GM21576 (cell line): ENCODE measurements around the gene UBD.

Experiments
- ATAC-seq: cut with Tn5 transposase; IDR thresholded peaks from one replicate; pipeline ENCODE4 v1.9.1; 2021; ENCODE audit warnings: mild to moderate bottlenecking, moderate library complexity; ENCODE audit not compliant: unreplicated experiment

UBD gene

GRCh38 chr6:29524044-29524443 is 35.5 kb downstream of the UBD start:
- ATAC-seq = no peak

GRCh38 chr6:29522227-29522626 is 37.3 kb downstream of the UBD start:
- no peak for ATAC-seq

GRCh38 chr6:29521006-29521680 is 38.4 kb downstream of the UBD start:
- no peak for ATAC-seq

- ATAC-seq = no peak
Observed at GRCh38 chr6:29520232-29520631, 39.3 kb downstream of the UBD start.

- ATAC-seq = no peak
Observed at GRCh38 chr6:29519291-29520010, 40.1 kb downstream of the UBD start.

- ATAC-seq = no peak
Observed at GRCh38 chr6:29517728-29518440, 41.6 kb downstream of the UBD start.

- ATAC-seq = no peak
Observed at GRCh38 chr6:29517245-29517644, 42.3 kb downstream of the UBD start.

GRCh38 chr6:29516108-29516507 is 43.4 kb downstream of the UBD start:
- ATAC-seq = no peak

GRCh38 chr6:29510746-29511300 is 48.7 kb downstream of the UBD start:
- ATAC-seq = no peak

GRCh38 chr6:29510202-29510601 is 49.3 kb downstream of the UBD start:
- no peak for ATAC-seq

- ATAC-seq = no peak
Observed at GRCh38 chr6:29509711-29510110, 49.8 kb downstream of the UBD start.

GRCh38 chr6:29509239-29509638 is 50.3 kb downstream of the UBD start:
- peak; percentile 91 for ATAC-seq

- no peak for ATAC-seq
Observed at GRCh38 chr6:29507319-29507718, 52.2 kb downstream of the UBD start.

GRCh38 chr6:29506446-29507067 is 53.0 kb downstream of the UBD start:
- no peak for ATAC-seq

- ATAC-seq = no peak
Observed at GRCh38 chr6:29505808-29506207, 53.7 kb downstream of the UBD start.
